Measurements from ENCODE around the gene SNRNP27.
A peak's percentile ranks its signal among the peaks of the same experiment; 100 is the strongest.
"Not testable (repeated sequence)": the region's sequence is repeated elsewhere in the genome, so short reads cannot be mapped to it uniquely, and the experiment has no call there.

The SNRNP27 gene

DNA sequence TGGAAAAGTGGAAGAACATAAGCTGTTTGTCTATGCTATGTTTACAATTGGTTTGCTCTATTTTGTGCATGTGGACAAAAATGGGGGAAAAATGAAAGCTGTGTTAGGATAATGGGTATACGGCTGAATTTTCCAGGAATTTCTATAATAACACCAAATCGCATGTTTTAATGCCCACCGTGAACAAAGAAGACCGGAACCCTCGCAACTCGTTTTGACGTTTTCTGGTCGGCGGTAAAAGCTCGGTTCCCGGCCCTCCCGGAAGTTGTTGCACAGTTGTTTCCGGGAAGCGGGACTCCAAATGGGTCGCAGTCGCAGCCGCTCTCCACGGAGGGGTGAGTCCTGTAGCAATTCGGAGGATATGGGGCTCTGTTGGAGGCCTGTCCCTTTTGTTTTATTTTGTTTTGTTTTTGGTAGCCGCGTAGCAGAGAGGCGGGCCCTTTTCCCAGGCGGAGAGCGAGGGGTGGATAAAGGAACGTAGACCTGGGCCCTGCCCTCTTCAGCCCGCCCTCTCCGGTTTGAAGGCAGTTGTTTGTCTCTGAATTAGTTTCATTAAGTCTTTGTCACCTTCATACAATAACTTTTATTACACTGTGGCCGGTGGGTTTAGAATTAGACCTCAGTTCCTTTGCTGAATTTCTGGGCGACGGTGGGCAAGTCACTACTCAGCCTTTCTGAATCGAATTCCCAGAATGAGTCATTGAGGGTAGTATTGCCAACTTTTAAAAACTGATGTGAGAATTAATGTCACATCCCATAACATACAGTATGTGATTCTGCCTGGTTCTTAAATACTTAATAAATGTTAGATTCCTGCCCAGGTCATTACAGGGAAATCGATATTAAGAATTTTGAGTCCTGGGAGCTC, at the start of gene SNRNP27:
TSS of gene SNRNP27 (plus strand) at position 273 of the 868 bp plus-strand sequence. CDS start at position 302, 29 bp downstream.
- DNase-seq, result peak in 53 of 56 donors; percentile 22 to 89 (median 71)

GRCh38 chr2:69843993-69844392, 49.8 kb upstream of the SNRNP27 start:
- no peak for DNase-seq

GRCh38 chr2:69844560-69844959, 49.2 kb upstream of the SNRNP27 start:
- DNase-seq, result no peak

- no peak for DNase-seq
These were observed 47.3 kb upstream of the SNRNP27 start for GRCh38 chr2:69846182-69847067.

- DNase-seq, result no peak
These were observed 46.5 kb upstream of the SNRNP27 start for GRCh38 chr2:69847068-69847828.

DNA sequence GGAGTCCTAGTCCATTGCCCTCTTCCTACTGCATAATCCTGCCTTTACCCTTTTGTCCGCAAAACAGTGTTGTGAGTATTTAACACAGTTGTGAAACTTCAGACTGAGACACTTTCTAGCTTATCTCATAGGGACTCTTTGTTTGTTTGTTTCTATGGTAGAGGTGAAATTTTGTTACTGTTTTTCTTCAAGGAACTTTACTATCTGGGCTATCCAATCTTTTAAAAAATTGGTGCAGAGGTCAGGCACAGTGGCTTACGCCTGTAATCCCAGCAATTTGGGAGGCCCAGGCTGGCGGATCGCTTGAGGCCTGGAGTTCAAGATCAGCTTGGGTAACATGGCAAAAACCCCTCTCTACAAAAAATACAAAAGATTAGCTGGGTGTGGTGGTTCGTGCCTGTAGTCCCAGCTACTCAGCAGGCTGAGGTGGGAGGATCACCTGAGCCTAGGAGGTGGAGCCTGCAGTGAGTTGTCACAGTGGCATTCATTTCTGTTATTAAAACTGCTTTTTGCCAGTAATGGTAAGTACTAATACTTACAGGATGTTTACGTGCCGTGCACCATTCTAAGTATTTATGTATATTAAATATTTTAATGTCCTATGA, 45.5 kb upstream of the SNRNP27 start:
- DNase-seq, result no peak

GRCh38 chr2:69858261-69858660, 35.5 kb upstream of the SNRNP27 start:
- DNase-seq, result no peak

DNA sequence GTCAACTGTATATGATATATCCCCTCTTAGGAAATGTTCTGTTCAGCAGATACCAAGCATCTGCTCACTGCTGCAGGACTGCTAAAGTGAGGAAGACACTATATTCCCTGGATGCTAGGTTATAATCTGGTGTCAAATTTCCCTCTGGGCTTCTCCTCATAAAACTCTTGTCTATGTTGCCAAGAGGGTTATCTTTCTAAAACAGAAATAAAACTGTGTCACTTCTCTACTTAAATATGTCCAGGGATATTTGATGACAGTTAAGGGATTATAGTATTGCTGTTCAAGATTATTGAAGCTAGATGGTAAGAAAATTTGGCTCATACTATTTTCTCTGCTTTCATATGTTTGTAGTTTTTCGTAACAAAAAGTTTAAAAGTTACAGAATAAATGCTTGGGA, 30.5 kb upstream of the SNRNP27 start:
- DNase-seq, result no peak

DNA sequence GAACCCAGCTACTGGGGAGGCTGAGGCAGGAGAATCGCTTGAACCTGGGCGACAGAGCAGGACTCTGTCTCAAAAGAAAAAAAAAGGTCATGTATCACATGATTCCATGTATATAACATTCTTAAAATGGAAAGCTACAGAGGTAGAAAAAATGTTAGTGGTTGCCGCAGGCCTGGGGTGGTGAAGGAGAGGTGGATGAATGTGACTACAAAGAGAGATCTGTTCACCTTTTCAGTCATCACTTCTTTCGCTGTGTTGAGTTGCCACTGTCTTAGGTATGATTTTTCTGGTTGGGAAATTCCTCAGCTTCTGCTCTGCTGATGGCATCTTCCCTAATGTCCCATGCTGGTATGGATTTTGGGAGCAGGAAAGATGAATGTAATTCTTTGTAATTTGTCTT, 5.3 kb upstream of the SNRNP27 start:
- DNase-seq, result no peak

GRCh38 chr2:69889302-69889701, 4.5 kb upstream of the SNRNP27 start:
- no peak for DNase-seq

GRCh38 chr2:69890881-69891280, 2.9 kb upstream of the SNRNP27 start:
- DNase-seq, result no peak

DNA sequence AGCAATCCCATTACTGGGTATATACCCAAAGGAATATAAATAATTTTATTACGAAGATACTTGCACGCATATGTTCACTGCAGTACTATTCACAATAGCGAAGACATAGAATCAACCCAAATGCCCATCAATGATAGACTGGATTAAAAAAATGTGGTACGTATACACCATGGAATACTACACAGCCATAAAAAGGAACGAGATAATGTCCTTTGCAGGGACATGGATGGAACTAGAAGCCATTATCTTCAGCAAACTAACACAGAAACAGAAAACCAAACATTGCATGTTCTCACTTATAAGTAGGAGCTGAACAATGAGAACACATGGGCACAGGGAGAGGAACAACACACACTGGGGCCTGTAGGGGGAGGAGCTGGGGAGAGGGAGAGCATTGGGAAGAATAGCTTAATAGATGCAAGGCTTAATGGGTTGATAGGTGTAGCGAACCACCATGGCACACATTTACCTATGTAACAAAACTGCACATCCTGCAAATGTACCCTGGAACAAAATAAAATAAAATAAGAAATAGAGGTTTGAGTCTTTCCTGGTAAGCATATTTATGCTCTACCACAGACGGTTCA, 825 bp upstream of the SNRNP27 start:
- DNase-seq, result not testable (repeated sequence)

GRCh38 chr2:69894737-69895136, 981 bp downstream of the SNRNP27 start:
- DNase-seq, result not testable (repeated sequence)

GRCh38 chr2:69902213-69902922, 8.6 kb downstream of the SNRNP27 start:
- DNase-seq, result peak in 12 of 56 donors; percentile 2 to 35 (median 14)

- DNase-seq, result no peak
These were observed 13.5 kb downstream of the SNRNP27 start for GRCh38 chr2:69907216-69907615.

GRCh38 chr2:69911985-69912563, 18.3 kb downstream of the SNRNP27 start:
- DNase-seq, result no peak

DNA sequence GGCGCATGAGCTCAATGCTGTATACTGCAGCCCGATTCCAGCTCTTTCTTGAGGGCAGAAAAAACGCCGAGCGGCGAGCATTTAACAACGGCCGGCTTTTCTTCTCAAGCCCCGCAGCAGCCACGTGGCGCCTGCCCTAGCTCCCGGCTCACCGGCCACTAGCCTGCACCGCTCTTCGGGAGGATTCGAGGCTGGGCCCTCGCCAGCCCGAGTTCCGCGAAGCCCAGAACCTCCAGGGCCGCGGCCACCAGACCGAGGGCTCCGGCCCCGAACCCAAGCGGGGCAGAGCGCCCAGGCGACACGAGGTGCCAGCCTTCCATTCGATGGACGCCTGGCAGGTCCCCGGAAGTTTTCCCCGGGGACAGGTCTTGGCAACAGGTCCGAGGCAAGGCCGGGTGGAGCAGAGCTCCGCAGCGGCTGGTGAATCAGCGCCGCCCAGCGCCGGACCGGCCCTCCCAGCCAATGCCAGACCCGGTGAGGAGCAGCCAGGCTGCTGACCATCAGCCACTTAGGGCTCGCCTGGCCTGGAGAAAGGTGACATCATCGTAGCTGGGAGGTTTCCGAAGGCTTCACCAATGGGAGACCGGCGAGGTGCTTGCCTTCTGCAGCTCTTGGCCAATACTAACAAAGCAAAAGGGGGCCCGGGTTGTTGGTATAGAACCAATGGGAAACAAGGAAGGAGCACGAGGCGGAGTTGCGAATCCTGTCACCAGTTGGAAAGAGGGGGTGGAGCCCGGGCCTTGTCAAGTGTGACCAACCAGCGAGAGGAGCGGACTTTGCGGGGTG, 20.6 kb downstream of the SNRNP27 start:
- DNase-seq, result peak; percentile 93 to 100 (median 100)
